Measurements from ENCODE around the gene BPI. TPM values are rescaled to one million over a fixed set of nuclear protein-coding genes. Genes with fewer than 3 reads are reported as not detected.
"Not testable (repeated sequence)": the region's sequence is repeated elsewhere in the genome, so short reads cannot be mapped to it uniquely, and the experiment has no call there.

The BPI gene
- not detected for total RNA-seq
- long read RNA-seq: 0 reads

- DNase-seq (ENCODE audit: low spot score): no peak
Observed at GRCh38 chr20:38303908-38304379, at the start of gene BPI. Gene BPI (plus strand): TSS chr20:38304156. CDS start chr20:38304224, 68 bp downstream.

DNA sequence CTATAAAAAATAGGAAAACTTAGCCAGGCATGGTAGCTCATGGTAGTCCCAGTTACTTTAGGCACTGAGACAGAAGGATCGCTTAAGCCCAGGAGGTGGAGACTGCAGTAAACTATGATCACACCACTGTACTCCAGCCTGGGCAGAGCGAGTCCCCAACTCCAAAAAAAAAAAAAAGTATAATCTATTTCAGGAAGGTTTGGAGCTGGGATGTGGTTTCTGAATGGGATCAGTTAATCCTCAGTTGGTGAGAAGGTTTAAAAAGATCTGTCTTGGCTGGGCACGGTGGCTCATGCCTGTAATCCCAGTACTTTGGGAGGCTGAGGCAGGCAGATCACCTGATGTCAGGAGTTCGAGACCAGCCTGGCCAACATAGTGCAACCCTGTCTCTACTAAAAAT, 49.3 kb upstream of the BPI start:
- DNase-seq (ENCODE audit: low spot score): not testable (repeated sequence)

- peak; percentile 86 for DNase-seq (ENCODE audit: low spot score)
Observed at GRCh38 chr20:38255393-38255792, 48.6 kb upstream of the BPI start.

GRCh38 chr20:38256021-38256420, 47.9 kb upstream of the BPI start:
- DNase-seq (ENCODE audit: low spot score): peak; percentile 33

DNA sequence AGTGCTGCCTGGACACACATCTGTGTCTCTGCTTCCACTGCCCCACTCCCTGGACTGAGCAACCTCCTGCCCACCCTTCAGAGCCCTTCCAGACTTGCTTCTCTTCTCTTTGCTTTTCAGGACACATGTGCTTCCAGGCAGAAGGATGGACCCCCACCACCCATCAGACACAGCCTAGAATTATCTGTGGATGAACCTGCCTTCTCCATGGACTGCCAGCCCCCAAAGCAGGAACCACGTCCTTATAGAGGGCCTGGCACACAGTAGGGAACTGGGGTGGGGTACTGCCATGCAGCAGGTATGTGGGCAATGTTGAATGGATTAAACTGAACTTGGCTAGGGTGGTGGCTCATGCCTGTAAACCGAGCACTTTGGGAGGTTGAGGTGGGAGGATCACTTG, 47.0 kb upstream of the BPI start:
- DNase-seq (ENCODE audit: low spot score): peak; percentile 55

- peak; percentile 51 for DNase-seq (ENCODE audit: low spot score)
Observed at GRCh38 chr20:38258545-38259215, 45.3 kb upstream of the BPI start.

DNA sequence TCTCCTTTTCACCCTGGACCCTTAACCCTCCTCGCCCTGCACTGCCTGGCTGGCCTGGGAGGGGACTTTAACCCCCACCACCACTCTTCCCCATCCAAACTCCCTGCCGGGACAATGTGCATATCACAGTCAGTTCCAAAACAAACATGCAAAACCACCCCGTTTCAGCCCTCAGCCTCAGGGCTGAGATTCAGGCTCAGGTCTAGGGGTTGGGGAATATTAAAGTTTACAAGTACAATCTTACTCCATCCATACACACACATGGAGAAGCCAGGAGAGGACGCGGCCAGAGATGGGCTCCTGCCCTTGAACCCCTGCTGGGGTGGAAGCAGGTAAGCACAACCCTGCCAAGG, 44.0 kb upstream of the BPI start:
- no peak for DNase-seq (ENCODE audit: low spot score)

GRCh38 chr20:38260378-38261053, 43.4 kb upstream of the BPI start, which contains the start of gene KIAA1755:
Gene KIAA1755 (minus strand): TSS chr20:38260735. CDS start chr20:38260500, 235 bp downstream.
- peak; percentile 86 for DNase-seq (ENCODE audit: low spot score)

- DNase-seq (ENCODE audit: low spot score): no peak
Observed at GRCh38 chr20:38261054-38261390, 42.9 kb upstream of the BPI start.

DNA sequence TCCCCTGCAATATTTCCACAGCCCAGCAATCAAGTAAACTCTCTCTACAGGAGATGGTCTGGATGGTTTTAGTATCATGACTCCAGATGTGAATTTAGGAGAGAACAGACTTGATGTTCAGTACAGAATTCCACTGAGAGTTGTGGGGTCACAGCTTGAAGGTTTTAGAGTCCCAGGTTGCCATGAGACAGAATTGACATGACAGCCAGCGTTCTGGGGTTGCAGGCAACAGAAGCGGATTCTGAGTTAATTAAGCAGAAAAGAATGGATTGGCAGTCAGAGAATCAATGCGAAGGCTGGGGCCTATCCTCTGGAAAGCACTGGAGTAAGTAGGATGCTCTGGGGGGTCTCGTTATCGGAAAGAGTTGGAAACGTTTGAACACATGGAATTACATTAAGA, 41.0 kb upstream of the BPI start:
- DNase-seq (ENCODE audit: low spot score): no peak

DNA sequence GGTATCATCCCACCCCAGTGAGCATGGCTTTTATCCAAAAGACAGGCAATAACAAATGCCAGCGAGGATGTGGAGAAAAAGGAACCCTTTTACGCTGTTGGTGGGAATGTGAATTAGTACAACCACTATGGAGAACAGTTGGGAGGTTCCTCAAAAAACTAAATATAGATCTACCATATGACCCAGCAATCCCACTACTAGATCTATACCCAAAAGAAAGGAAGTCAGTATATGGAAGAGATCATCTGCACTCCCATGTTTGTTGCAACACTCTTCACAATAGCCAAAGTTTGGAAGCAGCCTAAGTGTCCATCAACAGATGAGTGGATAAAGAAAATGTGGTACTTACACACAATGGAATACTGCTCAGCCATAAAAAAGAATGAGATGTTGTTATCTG, 37.5 kb upstream of the BPI start:
- DNase-seq (ENCODE audit: low spot score): no peak

GRCh38 chr20:38267296-38267695, 36.7 kb upstream of the BPI start:
- no peak for DNase-seq (ENCODE audit: low spot score)

DNA sequence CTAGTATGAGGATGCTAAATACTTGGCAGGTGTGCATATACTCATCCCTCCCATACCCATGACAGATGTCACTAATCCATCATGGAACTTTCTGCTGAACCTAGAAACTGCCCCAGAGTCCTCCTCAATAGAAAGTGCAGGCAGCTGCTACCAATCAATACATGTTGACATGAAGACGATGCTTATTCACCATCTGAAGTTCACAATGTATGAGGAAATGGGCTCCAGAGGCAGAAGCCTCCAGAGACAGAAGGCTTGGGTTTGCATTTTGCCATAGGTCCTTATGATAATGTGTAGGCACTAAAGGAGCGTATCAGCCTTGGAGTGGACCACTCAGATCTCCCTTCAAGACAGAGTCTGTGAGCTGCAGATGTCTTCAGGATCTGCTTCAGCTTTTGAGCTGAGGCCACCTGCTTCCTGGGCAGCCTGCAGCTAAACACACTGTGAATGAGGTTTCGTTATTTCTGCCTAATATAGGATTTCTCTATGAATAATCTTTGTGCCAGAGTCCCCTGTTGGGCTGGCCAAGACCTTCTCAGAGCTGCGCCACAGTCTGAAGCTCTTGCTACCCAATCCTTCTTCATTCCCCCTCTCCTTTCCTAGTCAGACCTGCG, 35.9 kb upstream of the BPI start:
- peak; percentile 14 for DNase-seq (ENCODE audit: low spot score)

DNA sequence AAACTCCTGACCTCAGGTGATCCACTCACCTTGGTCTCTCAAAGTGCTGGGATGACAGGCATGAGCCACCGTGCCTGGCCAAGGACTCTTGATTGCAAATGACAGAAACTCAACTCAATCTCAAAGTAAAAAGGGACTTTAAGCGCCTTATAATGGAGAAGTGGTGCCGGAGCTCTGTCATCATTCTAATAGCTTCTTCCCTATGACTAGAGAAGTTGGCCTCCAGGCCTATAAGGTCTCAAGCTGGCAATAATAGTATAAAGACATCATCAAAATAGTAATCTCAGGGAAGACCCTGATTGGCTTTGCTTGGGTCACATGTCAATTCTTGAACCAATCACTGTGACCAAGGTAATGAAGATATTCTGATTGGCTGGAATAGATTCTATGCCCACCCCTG, 34.9 kb upstream of the BPI start:
- DNase-seq (ENCODE audit: low spot score): no peak

DNA sequence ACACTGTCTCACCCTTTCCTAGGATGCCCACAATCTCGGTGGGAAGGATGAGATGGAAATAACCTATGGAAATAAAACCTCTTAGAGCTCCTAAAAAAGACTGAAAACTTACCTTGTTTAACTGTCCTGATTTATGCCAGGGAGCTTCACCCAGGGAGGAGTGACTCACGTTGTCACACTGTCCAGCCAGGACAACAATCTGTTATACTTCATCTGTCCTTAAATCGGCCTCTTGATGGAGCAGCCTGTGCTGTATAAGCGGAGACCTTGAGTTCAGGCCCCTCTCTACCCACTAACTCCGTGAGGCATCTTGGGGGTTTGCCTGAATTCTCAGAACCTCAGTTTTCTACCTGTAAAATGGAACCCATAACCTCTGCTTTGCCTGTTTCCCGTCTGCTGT, 34.2 kb upstream of the BPI start:
- DNase-seq (ENCODE audit: low spot score): peak; percentile 18

DNA sequence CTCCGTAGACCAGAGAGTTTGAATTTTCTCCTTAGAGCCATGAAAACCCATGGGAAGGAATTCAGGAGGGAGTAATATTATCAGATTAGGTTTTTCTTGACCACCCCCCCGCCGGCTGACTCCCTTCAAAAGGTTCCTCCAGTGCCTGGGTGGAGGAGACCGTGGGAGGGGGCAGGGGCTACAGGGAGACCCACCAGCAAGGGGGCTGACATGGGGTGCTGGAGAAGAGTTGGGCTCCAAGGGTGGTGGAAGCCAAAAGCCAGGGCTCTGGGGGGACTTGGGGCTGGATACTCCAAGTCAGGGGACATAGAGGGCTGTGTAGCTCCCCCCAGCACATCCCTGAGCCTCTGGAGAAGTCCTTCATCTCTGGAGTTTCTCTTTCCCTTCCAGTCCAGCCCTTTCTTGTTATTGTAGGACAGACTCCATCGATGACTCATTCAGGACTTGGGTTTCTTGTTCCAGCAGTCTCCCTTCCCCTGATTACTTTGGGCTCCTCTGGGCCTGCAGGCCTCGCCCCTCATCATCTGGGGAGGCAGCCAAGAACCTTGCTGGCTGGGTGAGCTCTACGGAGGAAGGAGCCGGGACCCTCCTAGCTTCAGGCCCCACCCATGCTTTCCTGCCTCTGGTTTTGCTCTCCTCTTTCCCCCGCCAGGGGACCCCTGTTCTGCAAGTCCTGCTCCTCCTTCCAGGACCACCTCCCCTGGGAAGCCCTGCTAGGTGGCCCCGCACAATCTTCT, 32.9 kb upstream of the BPI start:
- DNase-seq (ENCODE audit: low spot score): peak; percentile 85

DNA sequence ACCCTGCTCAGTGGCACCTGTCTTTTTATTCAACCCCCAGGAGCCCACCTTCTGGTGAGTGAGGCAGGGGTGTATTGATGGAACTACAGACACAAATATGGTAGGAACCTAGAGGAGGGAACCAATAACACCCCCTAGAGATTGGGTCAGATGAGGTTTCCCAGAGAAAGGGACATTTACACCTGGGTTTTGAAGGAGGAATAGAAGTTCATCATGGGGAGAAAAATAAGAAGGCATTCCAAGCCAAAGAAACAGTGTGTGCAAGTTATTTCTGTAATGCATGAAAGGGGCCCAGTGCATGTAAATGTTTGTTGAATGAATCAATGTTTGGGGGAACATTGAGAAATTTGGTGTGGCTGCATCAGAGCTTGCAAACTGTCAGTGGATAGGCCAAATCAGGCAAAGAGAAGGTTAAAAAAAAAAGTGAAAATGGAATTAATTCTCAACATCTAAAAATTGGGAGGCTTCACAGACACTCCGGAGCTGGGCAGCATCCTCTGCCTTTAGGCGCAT, 32.3 kb upstream of the BPI start:
- no peak for DNase-seq (ENCODE audit: low spot score)

GRCh38 chr20:38272398-38272797, 31.6 kb upstream of the BPI start:
- peak; percentile 69 for DNase-seq (ENCODE audit: low spot score)

GRCh38 chr20:38272961-38273360, 31.0 kb upstream of the BPI start:
- DNase-seq (ENCODE audit: low spot score): peak; percentile 22

GRCh38 chr20:38275815-38276550, 28.0 kb upstream of the BPI start:
- DNase-seq (ENCODE audit: low spot score): peak; percentile 41

DNA sequence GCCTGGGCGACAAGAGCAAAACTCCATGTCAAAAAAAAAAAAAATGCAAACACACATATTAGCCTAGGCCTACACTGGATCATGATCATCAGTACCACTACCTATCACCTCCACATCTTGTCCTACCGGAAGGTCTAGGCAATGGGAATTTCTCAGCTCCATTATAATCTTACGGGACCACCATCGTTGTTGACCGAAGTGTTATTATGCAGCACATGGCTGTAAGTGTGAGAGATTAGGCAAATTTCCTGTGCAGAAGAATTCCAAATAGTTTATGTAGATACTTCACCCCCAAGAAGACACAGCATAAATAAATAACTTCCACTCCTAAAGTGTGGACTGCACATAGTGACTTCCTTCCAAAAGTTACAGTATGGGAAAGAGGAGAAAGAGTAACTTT, 26.7 kb upstream of the BPI start:
- no peak for DNase-seq (ENCODE audit: low spot score)
